ENCODE measurements around the gene KCND2. TPM values are rescaled to one million over a fixed set of nuclear protein-coding genes. Genes with fewer than 3 reads are reported as not detected.
"Not testable (repeated sequence)": the region's sequence is repeated elsewhere in the genome, so short reads cannot be mapped to it uniquely, and the experiment has no call there.

KCND2 gene
- total RNA-seq, 1 donor from 2014 or later, result 0.61 TPM

DNA sequence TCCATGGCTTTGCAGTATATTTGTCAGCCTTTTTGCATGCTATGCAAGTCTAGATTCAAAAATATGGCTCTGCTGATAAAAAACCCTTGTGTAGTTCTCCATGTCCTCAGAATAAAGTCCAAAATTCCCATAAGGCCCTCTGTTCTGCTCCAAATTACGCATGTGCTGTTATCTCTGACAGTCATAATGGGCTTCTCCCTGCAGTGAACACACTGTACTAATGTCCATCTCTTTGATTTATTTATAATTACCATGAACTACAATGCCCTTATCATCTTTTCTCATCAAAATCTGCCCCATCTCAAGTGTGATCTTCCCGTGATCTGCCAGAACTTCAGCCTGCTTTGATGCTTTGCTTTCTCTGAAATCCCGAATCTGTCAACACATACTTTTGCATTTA lies 497.2 kb downstream of the KCND2 start:
- no peak for DNase-seq (ENCODE audit: low read depth, low spot score)
- no peaks in the 10 kb centered on the region for H3K9me3 Mint-ChIP-seq
- H3K4me1 Mint-ChIP-seq, result no peaks in the 10 kb centered on the region
- no peak overlapping the region for H3K27ac Mint-ChIP-seq (ENCODE audit: unreplicated experiment)
- no peaks in the 10 kb centered on the region for H3K27me3 Mint-ChIP-seq (ENCODE audit: low read depth)
- no peaks in the 10 kb centered on the region for H3K36me3 Mint-ChIP-seq (ENCODE audit: low read depth)
- no peak overlapping the region for H3K4me3 Mint-ChIP-seq
- TF ChIP-seq, protein P1, sequence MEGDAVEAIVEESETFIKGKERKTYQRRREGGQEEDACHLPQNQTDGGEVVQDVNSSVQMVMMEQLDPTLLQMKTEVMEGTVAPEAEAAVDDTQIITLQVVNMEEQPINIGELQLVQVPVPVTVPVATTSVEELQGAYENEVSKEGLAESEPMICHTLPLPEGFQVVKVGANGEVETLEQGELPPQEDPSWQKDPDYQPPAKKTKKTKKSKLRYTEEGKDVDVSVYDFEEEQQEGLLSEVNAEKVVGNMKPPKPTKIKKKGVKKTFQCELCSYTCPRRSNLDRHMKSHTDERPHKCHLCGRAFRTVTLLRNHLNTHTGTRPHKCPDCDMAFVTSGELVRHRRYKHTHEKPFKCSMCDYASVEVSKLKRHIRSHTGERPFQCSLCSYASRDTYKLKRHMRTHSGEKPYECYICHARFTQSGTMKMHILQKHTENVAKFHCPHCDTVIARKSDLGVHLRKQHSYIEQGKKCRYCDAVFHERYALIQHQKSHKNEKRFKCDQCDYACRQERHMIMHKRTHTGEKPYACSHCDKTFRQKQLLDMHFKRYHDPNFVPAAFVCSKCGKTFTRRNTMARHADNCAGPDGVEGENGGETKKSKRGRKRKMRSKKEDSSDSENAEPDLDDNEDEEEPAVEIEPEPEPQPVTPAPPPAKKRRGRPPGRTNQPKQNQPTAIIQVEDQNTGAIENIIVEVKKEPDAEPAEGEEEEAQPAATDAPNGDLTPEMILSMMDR (conservative IDR thresholded peaks at IDR 0.05), result no peak

GRCh38 chr7:120774481-120774880 lies 501.5 kb downstream of the KCND2 start:
- Mint-ChIP-seq H3K27me3 (ENCODE audit: low read depth) (no peaks in the 10 kb centered on the region), H3K9me3 (no peaks in the 10 kb centered on the region), H3K4me1 (no peaks in the 10 kb centered on the region), H3K4me3 (no peak overlapping the region), H3K27ac (ENCODE audit: unreplicated experiment) (no peak overlapping the region), H3K36me3 (ENCODE audit: low read depth) (no peaks in the 10 kb centered on the region)
- TF ChIP-seq, protein P1 (conservative IDR thresholded peaks at IDR 0.05), result no peak
- DNase-seq (ENCODE audit: low read depth, low spot score), result no peak

DNA sequence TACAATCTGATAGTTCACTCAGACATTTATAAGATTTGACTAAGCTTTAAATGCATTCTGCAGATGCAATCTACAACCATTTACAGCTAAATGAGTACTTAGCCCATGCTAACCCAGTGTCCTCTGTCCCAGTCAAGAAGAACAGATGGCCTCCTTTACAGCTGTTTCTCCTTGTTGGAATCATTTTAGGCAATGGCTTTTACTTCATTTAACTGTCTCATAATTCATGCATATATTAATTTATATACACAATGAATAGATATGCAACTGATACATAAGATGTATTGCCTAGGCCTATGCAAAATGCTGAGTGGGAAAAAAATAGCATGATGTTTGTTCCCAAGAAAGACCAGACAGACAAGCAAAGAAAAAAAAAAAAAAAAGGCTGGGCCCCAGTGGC lies 502.8 kb downstream of the KCND2 start:
- H3K4me3 Mint-ChIP-seq, result no peak overlapping the region
- TF ChIP-seq, protein P1 (conservative IDR thresholded peaks at IDR 0.05), result no peak
- no peaks in the 10 kb centered on the region for H3K4me1 Mint-ChIP-seq
- no peak for DNase-seq (ENCODE audit: low read depth, low spot score)
- H3K36me3 Mint-ChIP-seq (ENCODE audit: low read depth), result no peaks in the 10 kb centered on the region
- H3K27ac Mint-ChIP-seq (ENCODE audit: unreplicated experiment), result no peak overlapping the region
- no peaks in the 10 kb centered on the region for H3K9me3 Mint-ChIP-seq
- no peaks in the 10 kb centered on the region for H3K27me3 Mint-ChIP-seq (ENCODE audit: low read depth)

GRCh38 chr7:120779078-120779477 lies 506.1 kb downstream of the KCND2 start:
- H3K36me3 Mint-ChIP-seq (ENCODE audit: low read depth); DNase-seq (ENCODE audit: low read depth, low spot score); H3K9me3 Mint-ChIP-seq; H3K27me3 Mint-ChIP-seq (ENCODE audit: low read depth); H3K4me1 Mint-ChIP-seq; H3K4me3 Mint-ChIP-seq; H3K27ac Mint-ChIP-seq (ENCODE audit: unreplicated experiment): not testable (repeated sequence)

GRCh38 chr7:120780451-120780850 lies 507.5 kb downstream of the KCND2 start:
- not testable (repeated sequence) for H3K27me3 Mint-ChIP-seq (ENCODE audit: low read depth); H3K9me3 Mint-ChIP-seq; DNase-seq (ENCODE audit: low read depth, low spot score); H3K36me3 Mint-ChIP-seq (ENCODE audit: low read depth); H3K27ac Mint-ChIP-seq (ENCODE audit: unreplicated experiment); H3K4me1 Mint-ChIP-seq; H3K4me3 Mint-ChIP-seq

GRCh38 chr7:120780938-120781337 lies 508.0 kb downstream of the KCND2 start:
- TF ChIP-seq, protein P1 (conservative IDR thresholded peaks at IDR 0.05), result no peak
- no peak for DNase-seq (ENCODE audit: low read depth, low spot score)
- Mint-ChIP-seq H3K36me3 (ENCODE audit: low read depth) (no peaks in the 10 kb centered on the region), H3K27ac (ENCODE audit: unreplicated experiment) (no peak overlapping the region), H3K4me3 (no peak overlapping the region), H3K9me3 (no peaks in the 10 kb centered on the region), H3K4me1 (peaks cover 4% of the 10 kb centered on the region), H3K27me3 (ENCODE audit: low read depth) (no peaks in the 10 kb centered on the region)

GRCh38 chr7:120781924-120782323 lies 508.9 kb downstream of the KCND2 start:
- not testable (repeated sequence) for H3K9me3 Mint-ChIP-seq; H3K27ac Mint-ChIP-seq (ENCODE audit: unreplicated experiment); H3K4me1 Mint-ChIP-seq; H3K27me3 Mint-ChIP-seq (ENCODE audit: low read depth); H3K36me3 Mint-ChIP-seq (ENCODE audit: low read depth); DNase-seq (ENCODE audit: low read depth, low spot score); H3K4me3 Mint-ChIP-seq

All from neural crest cell (in vitro differentiated cells).